Measurements from ENCODE around the gene ACP1. TPM values are rescaled to one million over a fixed set of nuclear protein-coding genes. Genes with fewer than 3 reads are reported as not detected.
"Not testable (repeated sequence)": the region's sequence is repeated elsewhere in the genome, so short reads cannot be mapped to it uniquely, and the experiment has no call there.

Gene ACP1
- polyA plus RNA-seq, 3 donors, result 144 to 158 (median 148) TPM

DNA sequence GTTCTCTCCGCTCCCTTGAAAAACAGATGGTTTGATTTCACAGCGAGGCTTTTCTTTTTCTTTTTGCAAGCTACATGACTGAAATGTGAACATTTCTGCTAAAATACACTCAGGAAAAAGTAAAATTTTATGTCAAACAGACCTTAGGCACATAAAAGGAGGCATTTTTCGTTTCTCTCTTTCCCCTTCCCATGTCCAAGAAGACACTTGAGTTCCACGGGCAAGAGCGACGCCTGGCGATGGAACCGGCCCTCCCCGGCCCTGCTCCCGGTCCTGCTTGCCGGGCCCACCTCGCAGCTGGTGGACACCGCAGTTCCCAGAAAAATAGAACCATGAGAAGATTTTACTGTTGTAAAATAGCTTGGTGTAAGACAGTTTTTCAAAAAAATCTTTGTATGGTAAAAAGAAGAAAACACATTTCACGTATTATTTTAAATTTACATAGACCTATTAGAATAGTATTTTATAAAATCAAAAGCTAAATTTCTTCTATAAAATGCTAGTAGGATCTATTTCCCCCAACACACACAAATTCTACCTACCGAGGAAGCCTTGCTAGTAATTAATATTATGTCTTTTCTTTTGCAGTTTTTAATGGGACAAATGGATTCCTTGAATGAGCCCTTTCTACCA lies 25.5 kb downstream of the ACP1 start:
- peak; percentile 78 for DNase-seq

DNA sequence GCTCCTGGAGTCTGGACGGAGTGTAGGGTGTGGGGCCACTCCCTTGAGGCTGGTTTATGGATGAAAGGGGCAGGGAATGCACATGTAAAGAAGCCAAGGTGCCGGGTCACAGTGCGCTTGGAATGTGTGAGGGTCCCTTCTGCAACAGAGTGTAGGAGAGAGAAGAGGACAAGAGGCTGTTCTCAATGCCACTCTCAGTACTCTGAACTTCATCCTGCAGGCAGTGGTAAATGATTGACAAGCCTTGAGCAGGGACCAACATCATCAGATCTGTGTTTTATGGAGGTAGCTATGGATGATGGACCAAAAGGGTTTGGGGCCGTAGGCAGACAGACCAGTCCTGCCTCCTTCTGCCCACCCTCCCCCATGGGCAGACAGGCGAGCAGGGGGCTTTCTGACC lies 30.3 kb downstream of the ACP1 start:
- DNase-seq, result no peak

DNA sequence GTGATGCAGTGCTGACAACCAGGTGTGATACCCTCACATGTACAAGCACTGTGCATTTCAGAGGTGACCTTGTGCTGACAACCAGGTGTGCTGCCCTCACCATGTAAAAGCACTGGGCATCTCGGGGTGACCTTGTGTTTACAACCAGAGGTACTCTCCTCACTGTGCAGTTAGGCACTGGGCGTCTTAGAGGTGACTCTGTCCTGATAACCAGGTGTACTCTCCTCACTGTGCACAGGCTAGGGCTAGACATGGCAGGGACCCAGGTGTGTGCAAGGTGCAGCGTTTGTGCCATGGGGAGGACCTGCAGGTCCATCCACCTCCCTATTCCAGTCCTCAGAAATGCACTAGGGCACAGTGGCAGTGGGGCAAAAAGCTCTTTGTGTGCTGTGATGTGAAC lies 31.6 kb downstream of the ACP1 start:
- DNase-seq, result no peak

DNA sequence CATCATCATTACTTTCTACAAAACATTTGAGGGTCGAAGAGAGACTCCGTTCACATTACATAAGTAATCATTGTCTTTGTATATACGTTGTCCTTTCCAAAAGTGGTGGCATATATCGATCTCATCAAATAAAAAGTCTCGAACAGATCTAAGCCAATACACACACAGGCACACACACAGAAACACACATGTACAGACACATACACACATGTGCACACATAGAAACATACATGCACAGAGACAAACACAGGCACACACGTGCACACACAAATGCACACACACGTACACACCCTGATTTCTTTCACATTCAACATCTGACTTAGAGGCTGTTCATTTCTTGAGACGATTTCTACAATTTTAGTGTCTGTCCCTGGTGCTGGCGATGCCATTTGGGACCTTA lies 40.6 kb downstream of the ACP1 start:
- no peak for DNase-seq

DNA sequence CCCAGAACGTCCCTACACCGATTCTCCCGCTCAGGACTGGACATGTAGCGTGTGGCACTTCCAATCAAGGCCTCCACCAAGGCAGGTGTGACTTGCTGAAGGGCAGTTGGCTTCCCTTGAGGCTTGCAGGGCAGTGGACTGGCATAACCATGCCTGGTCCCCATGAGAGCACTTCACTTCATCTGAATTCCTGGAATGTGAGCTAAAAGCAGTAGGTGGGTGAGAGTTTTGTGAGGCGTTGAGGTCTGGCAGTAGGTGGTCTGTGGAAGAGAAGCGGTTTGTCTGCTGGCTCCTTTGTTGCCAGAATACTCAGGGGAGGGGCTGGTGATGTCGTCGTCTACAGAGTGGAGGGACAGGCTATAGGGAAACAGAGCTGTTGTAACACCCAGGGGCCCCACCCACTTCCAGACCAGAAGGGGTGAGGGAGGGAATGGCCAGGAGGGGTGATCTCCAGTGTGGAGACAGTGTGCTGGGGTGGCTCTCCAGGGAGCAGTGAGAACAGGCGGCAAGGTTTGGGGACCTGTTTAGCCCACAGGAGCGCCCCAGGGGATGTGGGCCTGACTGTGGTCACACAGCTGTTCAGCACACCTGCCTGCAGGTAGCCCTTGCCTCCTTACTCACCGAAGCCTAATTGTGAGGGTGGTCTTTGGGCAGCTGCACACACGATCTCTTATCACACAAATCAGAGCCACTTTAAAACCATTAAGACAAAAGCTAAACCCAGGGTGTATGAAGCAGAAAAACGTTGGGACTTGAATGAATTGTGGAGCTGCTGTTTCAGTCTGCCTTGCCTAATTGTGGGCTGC lies 44.6 kb downstream of the ACP1 start:
- DNase-seq, result no peak

DNA sequence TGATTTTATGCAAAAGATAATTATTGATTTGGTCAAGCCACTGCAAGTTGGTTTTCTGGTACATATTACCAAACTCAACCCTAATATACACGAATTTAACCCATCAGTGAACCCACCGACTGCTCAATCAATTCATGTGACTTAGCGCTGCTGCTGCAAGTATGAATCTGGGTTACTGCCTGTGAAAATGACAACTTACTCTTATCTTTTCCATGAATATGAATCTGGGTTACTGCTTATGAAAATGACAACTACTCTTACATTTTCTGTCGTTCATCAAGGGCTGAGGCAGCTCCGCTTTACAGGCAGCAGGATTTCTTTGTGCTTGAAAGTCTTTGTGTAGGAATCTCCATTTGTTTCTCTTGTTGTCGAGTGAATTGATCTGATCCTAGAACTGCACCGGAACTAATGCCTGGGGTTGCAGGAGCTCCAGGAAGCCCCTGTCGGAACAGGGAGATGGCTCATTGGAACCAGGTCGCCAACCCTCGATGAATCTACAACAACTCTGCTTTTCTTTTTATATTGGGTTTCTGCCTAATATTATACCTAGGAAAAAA lies 45.3 kb downstream of the ACP1 start:
- DNase-seq, result no peak

DNA sequence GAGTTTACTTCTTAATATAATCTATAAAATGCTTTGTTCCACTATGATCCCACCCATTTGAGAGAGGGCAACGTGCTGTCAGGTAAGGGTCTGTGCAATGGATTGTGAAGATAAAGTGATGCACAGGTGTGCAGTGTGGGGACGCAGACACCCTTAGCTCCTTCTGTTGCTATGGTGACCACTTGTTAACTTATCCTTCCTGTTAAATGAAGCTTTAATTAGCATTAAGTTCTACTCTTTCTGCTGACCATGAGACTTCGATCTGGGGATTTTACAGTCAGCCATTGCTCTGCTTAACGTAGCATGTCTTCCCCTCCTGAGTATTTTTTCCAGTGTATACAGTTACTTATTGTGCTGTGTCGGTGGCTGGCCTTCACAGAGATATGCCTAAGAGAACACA lies 46.2 kb downstream of the ACP1 start:
- no peak for DNase-seq

DNA sequence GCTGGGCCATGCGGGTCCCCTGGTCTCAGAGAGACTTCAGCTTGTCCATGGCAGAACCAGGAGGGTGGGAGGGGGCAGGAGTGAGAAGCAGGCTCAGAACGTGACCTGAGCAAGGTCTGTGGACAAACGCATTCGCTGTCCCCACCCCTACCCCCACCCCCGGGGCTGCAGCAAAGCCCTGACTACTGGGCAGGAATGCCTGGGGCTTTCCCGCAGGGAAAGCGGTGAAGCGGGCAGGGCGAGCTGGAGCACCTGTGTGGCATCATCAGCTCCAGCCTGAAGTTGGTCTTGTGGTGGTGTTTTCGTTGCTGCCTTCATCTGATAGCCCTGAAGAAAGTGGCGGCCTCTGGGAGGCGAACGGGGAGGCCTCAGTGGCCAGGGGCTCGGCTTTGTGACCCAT lies 49.2 kb downstream of the ACP1 start:
- no peak for DNase-seq

DNA sequence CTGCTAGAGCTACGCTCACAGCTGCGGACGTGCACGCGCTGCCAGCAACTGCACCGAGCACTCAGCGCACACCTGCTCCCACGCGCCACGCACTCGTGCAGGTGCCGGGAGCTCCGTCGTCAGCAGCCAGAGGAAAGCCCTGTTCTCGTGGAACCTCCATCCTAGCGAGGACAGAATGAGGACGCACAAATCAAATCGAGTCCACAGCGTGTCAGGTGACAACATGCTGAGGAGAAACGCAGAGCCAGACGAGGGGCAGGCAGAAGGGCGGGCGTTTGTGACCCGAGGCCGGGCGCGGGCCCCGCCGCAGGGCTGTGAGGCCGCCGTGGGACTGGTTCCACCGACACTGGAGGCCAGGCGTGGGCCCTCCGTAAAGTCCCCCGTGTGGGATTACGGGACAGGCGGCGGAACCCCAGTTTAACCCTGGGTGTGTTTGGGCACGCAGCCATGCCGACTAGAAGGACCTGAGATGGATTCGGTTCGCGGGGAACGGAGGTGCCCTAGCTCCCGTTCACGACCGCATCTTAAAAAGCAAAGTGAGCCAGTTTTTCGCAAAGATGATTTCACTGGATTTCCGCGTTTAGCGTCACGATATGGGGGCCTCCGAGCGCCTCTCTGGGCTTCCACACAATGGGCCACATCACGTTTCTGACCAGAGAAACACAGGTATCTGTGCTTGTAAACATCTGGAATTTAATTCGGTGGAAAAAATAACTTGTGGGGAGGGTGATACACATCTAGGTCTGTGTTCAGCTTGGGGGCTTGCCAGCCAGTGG lies 50.0 kb downstream of the ACP1 start:
- DNase-seq, result no peak

DNA sequence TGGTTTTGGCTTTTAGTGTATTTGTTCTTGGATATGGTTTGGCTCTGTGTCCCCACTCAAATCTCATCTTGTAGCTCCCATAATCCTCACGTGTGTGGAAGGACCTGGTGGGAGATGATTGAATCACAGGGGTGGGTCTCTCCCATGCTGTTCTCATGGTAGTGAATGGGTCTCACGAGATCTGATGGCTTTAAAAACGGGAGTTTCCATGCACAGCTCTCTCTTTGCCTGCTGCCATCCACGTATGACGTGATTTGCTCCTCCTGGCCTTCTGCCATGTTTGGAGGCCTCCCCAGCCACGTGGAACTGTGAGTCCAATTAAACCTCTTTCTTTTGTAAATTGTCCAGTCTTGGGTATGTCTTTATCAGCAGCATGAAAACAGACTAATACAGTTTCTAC lies 51.2 kb downstream of the ACP1 start:
- not testable (repeated sequence) for DNase-seq

DNA sequence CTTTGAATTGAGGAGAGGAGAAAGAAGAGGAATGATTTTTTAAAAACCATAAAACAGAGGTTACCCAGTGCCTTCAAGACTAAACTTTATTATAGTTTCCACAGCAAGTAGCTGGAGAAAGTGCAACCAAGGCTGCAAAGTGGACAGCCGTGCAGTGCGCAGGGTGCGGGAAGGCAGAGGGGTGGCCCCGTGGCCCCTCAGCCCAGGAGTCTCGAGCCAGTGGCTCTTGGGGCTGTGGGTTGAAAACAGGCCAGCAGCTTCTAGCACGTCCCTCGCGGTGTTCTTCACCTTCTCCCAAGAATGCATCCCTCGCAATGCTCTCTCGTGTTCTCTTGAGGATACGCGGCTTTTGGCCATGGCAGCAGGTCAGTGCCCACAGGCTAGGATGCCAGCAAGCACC lies 51.6 kb downstream of the ACP1 start:
- DNase-seq, result no peak

DNA sequence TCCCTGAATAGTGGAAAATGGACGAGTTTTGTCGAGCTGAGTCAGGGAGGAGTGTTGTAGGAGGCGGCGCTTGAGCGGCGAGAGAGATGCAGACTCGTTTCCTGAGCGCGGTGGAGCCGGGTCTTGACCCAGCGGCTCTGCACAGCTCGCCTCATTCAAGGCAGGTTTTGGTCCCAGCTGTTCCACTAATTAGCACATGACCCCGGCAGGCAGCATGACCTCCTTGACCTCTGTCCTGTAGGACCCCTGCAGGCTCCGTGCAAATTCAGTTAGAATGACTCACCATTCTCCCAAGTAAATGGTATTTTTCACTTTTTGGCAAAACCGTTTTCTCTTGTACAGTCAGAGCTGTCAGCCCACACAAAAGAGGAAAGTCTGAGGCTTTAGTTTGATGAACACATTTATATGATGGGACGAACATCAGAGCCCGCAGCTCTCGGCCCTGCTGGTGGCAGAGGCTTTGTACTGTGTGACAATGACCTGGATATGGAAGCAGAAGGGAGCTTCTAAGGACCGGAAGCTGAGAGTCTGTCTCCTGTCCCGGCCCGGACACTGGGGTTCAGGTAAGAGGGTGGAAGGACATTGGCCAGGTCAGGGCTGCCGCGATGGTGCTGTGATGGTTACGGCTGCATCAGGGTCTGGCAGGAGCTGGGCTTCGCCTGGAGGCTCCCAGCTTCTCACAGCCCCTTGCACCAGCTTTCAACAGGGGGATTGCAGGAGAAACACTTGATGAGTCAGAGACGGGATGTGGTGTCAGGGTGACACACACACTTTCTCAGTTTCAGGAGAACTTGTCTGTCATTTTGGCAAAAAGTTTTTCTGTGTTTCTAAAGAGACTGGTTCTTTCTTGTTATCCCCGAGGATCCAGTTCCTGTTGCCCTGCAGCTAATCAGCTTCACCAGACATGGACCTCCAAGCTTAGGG lies 53.0 kb downstream of the ACP1 start:
- no peak for DNase-seq

DNA sequence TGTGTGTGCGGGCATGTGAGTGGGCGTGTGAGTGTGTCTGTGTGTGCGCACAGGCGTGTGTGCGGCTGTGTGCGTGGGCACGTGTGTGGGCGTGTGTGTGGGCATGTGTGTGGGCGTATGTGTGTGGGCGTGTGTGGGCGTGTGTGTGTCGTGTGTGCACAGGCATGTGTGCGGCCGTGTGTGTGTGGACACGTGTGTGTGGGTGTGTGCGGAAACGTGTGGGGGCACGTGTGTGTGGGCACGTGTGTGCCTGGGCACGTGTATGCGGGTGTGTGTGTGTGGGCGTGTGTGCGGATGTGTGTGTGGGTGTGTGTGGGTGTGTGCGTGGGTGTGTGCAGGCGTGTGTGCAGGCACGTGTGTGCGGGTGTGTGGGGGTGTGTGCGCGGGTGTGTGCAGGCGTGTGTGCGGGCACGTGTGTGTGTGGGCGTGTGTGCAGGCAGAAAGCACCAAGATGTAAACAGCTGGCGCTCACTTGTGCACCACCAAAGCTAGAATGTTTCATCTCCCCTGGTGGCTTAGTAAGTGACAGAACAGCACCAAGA lies 54.4 kb downstream of the ACP1 start:
- no peak for DNase-seq

DNA sequence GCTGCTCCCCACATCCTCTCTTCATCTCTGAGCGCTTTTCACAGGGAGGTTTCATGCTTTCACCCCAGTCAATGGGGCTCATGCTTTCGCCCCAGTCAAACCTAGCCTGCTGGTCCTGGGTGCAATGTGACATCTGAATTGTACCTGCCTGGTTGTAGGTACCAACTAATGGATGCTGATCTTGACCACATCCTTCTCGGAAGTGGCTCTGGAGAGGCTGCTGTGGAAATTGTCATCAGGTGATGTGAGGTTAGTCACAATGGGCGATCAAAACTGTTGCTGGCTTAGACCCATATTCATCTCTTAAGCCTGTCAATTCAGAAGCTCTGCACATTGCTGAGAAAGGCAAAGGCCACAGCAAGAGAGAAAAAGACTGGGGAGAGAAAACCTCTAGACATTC lies 55.8 kb downstream of the ACP1 start:
- no peak for DNase-seq

DNA sequence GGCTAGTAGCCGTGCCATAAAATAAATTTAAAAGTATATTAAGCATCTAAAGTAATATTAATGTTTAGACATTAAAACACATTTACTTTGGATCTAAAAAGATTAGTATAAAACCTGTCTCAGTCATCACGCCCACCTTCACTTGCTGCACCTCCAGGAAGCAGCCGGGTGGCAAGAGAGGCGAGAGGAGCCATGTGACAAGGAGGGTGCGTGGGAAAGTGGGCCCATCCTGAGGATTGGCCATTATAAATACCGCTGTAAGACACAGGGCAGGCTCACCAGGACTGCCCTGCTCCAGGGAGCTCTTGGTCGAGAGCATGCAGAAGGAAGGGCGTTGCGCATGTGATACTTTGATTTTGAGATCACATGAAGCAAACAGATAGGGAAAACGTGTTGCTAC lies 57.6 kb downstream of the ACP1 start:
- no peak for DNase-seq

DNA sequence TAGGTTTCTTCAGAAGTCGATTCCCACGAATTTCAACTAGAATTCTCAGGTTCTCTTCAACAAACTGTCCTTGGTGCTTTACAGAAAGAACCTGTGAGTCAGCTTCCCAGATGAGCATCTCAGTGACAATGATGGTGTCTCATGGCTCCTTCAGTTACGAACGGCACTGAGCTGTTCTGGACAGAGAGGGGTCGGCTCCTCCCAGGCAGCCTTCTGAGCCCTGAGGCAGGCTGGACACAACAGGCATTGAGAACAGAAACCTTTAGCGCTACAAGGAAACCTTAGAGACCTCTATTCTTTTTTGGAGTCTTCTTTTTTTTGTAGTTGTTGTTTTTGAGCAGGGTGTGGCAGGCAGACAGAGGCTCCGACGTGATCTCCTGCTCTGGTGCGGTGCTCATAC lies 58.3 kb downstream of the ACP1 start:
- DNase-seq, result no peak

Other genes starting within 250 kb of the ACP1 start
- 10 to 100 TPM in 2 of 3 donors, 1 to 10 TPM in 1; 10.0 to 13.7 (median 12.1) TPM for gene FAM110C, start 218.4 kb upstream of the ACP1 start, polyA plus RNA-seq (ENCODE audit: insufficient read length in 3 of 3)
- gene SH3YL1, start 915 bp upstream of the ACP1 start, polyA plus RNA-seq (ENCODE audit: insufficient read length in 3 of 3), result 100 to 1,000 TPM in 2 of 3 donors, 10 to 100 TPM in 1; 96.0 to 126 (median 123) TPM
- gene ALKAL2, start 23.1 kb downstream of the ACP1 start, polyA plus RNA-seq (ENCODE audit: insufficient read length in 3 of 3), result 1 to 10 TPM; 4.9 to 6.1 (median 6.1) TPM

Measured in renal pelvis (tissue), 4 donors.